ENCODE data around the gene WBP2. TPM values are rescaled to one million over a fixed set of nuclear protein-coding genes. Genes with fewer than 3 reads are reported as not detected.

Gene WBP2
- total and polyA plus RNA-seq, 2 of the 8 experiments (the other 6 are each of a cell fraction or from before 2014, with no cell fraction given): 48.2 to 71.2 TPM

- Histone ChIP-seq H2AFZ (ENCODE audit: low read length) (peak overlapping the region; percentile 58), H3K4me3 (ENCODE audit: extremely low read depth in 1 of 4, insufficient read depth in 2 of 4, low read depth in 3 of 4, low read length in 4 of 4) (peak overlapping the region; percentile 40 to 72 (median 66)), H2BK20ac (ENCODE audit: low read length) (no peak overlapping the region), H3K79me1 (ENCODE audit: low read depth, low read length) (no peaks in the 10 kb centered on the region), H3K4me1 (replicated peaks in 1 of 4; ENCODE audit: control insufficient read depth in 3 of 4, insufficient read depth in 4 of 4, low read length in 3 of 4) (peaks cover 0 to 22% (median 12%) of the 10 kb centered on the region in 4 experiments; a peak in 6 of 7 replicates), H2BK5ac (ENCODE audit: low read depth, low read length) (no peak overlapping the region), H3K9ac (replicated peaks in 1 of 4; ENCODE audit: extremely low read depth in 1 of 4, low read depth in 3 of 4, low read length in 3 of 4) (peak overlapping the region in 2 of 4 experiments; percentile 6 to 53; a peak in 3 of 7 replicates), H4K20me1 (replicated peaks in 1 of 2; ENCODE audit: control insufficient read depth in 1 of 2, insufficient read depth in 2 of 2, low read length in 2 of 2) (peaks cover 0 to 3% of the 10 kb centered on the region in 2 experiments), H3K27me3 (replicated peaks in 1 of 4; ENCODE audit: control insufficient read depth in 3 of 4, extremely low read depth in 1 of 4, insufficient read depth in 3 of 4, low read length in 3 of 4) (peaks cover 10 to 31% (median 24%) of the 10 kb centered on the region in 4 experiments), H4K5ac (ENCODE audit: insufficient read length, low read depth, low read length) (no peak overlapping the region), H3K56ac (replicated peaks; ENCODE audit: insufficient read length, low read depth, low read length) (no peak overlapping the region), H3K36me3 (ENCODE audit: control insufficient read depth in 2 of 4, insufficient read depth in 4 of 4, low read length in 3 of 4) (no peaks in the 10 kb centered on the region), H3K4ac (replicated peaks; ENCODE audit: insufficient read length, low read depth, low read length) (no peak overlapping the region), H4K91ac (replicated peaks; ENCODE audit: insufficient read length, low read length) (no peak overlapping the region), H2BK120ac (replicated peaks; ENCODE audit: low read depth, low read length) (no peak overlapping the region), H3K4me2 (ENCODE audit: insufficient read depth in 1 of 2, low read depth in 2 of 2, low read length in 2 of 2) (peak overlapping the region; percentile 73 to 94), H3K27ac (ENCODE audit: low read depth, low read length) (no peak overlapping the region), H3K23ac (ENCODE audit: insufficient read length) (no peak overlapping the region), H4K8ac (ENCODE audit: extremely low read depth, insufficient read depth, low read length) (peak overlapping the region; percentile 88), H2BK15ac (ENCODE audit: low read length) (no peak overlapping the region), H3K79me2 (ENCODE audit: control insufficient read depth in 1 of 2, insufficient read depth in 2 of 2, low read length in 2 of 2) (no peaks in the 10 kb centered on the region), H3K18ac (ENCODE audit: extremely low read depth, low read length) (no peak overlapping the region; the same call in 1 of the 2 replicates), H2BK12ac (ENCODE audit: low read depth, low read length) (peak overlapping the region; percentile 20; the same call in 1 of the 2 replicates), H3K9me3 (ENCODE audit: insufficient read depth in 2 of 2, low read depth in 1 of 2, low read length in 1 of 2) (no peaks in the 10 kb centered on the region), H3K14ac (ENCODE audit: insufficient read length) (no peak overlapping the region), H3K23me2 (ENCODE audit: low read depth, low read length) (peaks cover 15% of the 10 kb centered on the region; the same call in 1 of the 2 replicates), H2AK5ac (ENCODE audit: low read depth, low read length) (no peak overlapping the region)
- ChIA-PET CTCF (ENCODE audit: partially characterized antibody) (interaction anchor here (0.6 to 11.3 kb wide), 14 partner anchors 11 to 202 kb away, joined by 3 to 157 read pairs (median 4); partner anchors contain the start of gene TRIM65), POLR2A (ENCODE audit: partially characterized antibody) (interaction anchor here (1.0 to 12.1 kb wide), 13 partner anchors 11 to 113 kb away, joined by 3 to 143 read pairs (median 5); partner anchors contain the start of genes TRIM65, UNC13D and WBP2)
- FAIRE-seq (no peak), DNase-seq (ENCODE audit: low read depth in 1 of 2, low spot score in 2 of 2) (peak in 1 of 2 experiments; percentile 87)
- 1% methylated on average over 47 of the region's 56 CpGs; no CpG with 5 or more reads in 1 of the 2 experiments for WGBS, 2 experiments (ENCODE audit: extremely low coverage in 1 of 2, insufficient coverage in 1 of 2, insufficient read length in 1 of 2, insufficient replicate concordance in 2 of 2, low coverage in 1 of 2, low lambda C conversion rate in 2 of 2, missing lambda C conversion rate in 1 of 2)
- TF ChIP-seq SP1 (IDR thresholded peaks at IDR 0.05; ENCODE audit: low read depth, low read length): no peak
- no peak for TF ChIP-seq SIRT6 (IDR thresholded peaks at IDR 0.05; ENCODE audit: low read length)
- peak; percentile 71; the same call in 1 of the 2 replicates for TF ChIP-seq RBBP5 (IDR thresholded peaks at IDR 0.05; ENCODE audit: borderline replicate concordance, low read depth, low read length)
- no peak for TF ChIP-seq RFX5 (IDR thresholded peaks at IDR 0.05; ENCODE audit: borderline replicate concordance, low read depth, low read length)
- no peak for TF ChIP-seq SIX5 (IDR thresholded peaks at IDR 0.05; ENCODE audit: low read depth, low read length)
- no peak for TF ChIP-seq CHD2 (IDR thresholded peaks at IDR 0.05; ENCODE audit: low read length)
- no peak for TF ChIP-seq YY1 (IDR thresholded peaks at IDR 0.05; ENCODE audit: low read depth, low read length)
- no peak for TF ChIP-seq HDAC6 (IDR thresholded peaks at IDR 0.05; ENCODE audit: low read depth, low read length)
- TF ChIP-seq SRF (IDR thresholded peaks at IDR 0.05; ENCODE audit: low read depth, low read length): no peak
- TF ChIP-seq SAP30 (IDR thresholded peaks at IDR 0.05; ENCODE audit: insufficient read depth, insufficient replicate concordance, low read length): no peak
- TF ChIP-seq JUN (IDR thresholded peaks at IDR 0.05; ENCODE audit: low read depth, low read length): no peak
- peak; percentile 47; the same call in 1 of the 2 replicates for TF ChIP-seq CREB1 (IDR thresholded peaks at IDR 0.05)
- TF ChIP-seq HDAC2 (IDR thresholded peaks at IDR 0.05; ENCODE audit: borderline replicate concordance in 1 of 2, low read depth in 2 of 2, low read length in 2 of 2): no peak
These were observed 22.6 kb upstream of the WBP2 start for GRCh38 chr17:75877752-75878173.
